PC-9 (cell line): Measurements from ENCODE around the gene DNAH9.
"Not testable (repeated sequence)": the region's sequence is repeated elsewhere in the genome, so short reads cannot be mapped to it uniquely, and the experiment has no call there.

ENCODE experiments used
- EZH2 ChIP-seq: fragments of 200-600 bp; sonication (generic); IDR thresholded peaks from 2 replicates; pipeline ENCODE4 v1.8.0; 2017; ENCODE audit warnings: antibody characterized with exemption, low read depth
- TF ChIP-seq, protein P1 (sequence below): fragments of 200-600 bp; sonication (generic); conservative IDR thresholded peaks from 2 replicates; pipeline ENCODE4 v1.6.1; 2017; ENCODE audit warnings: mixed run types, antibody characterized with exemption, mild to moderate bottlenecking, moderate library complexity

- TF ChIP-seq, protein P1, sequence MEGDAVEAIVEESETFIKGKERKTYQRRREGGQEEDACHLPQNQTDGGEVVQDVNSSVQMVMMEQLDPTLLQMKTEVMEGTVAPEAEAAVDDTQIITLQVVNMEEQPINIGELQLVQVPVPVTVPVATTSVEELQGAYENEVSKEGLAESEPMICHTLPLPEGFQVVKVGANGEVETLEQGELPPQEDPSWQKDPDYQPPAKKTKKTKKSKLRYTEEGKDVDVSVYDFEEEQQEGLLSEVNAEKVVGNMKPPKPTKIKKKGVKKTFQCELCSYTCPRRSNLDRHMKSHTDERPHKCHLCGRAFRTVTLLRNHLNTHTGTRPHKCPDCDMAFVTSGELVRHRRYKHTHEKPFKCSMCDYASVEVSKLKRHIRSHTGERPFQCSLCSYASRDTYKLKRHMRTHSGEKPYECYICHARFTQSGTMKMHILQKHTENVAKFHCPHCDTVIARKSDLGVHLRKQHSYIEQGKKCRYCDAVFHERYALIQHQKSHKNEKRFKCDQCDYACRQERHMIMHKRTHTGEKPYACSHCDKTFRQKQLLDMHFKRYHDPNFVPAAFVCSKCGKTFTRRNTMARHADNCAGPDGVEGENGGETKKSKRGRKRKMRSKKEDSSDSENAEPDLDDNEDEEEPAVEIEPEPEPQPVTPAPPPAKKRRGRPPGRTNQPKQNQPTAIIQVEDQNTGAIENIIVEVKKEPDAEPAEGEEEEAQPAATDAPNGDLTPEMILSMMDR = not testable (repeated sequence)
- not testable (repeated sequence) for TF ChIP-seq EZH2
These were observed 374.5 kb downstream of the DNAH9 start for GRCh38 chr17:11972741-11973140.
